GM08714 (cell line): ENCODE results near the gene LRRC14B.
A peak's percentile ranks its signal among the peaks of the same experiment; 100 is the strongest.
"Not testable (repeated sequence)": the region's sequence is repeated elsewhere in the genome, so short reads cannot be mapped to it uniquely, and the experiment has no call there.

Experiments
- H3K4me3 ChIP-seq: fragments of 200-500 bp; sonication (Bioruptor generic); 2 replicates; pipeline ENCODE4 v1.5.1; 2014; ENCODE audit warnings: mild to moderate bottlenecking, low read length, inconsistent platforms
- ZNF274 ChIP-seq: IDR thresholded peaks from 2 replicates; pipeline ENCODE4 v1.6.1; 2012; ENCODE audit warnings: mild to moderate bottlenecking, low read depth, low read length

LRRC14B gene

DNA sequence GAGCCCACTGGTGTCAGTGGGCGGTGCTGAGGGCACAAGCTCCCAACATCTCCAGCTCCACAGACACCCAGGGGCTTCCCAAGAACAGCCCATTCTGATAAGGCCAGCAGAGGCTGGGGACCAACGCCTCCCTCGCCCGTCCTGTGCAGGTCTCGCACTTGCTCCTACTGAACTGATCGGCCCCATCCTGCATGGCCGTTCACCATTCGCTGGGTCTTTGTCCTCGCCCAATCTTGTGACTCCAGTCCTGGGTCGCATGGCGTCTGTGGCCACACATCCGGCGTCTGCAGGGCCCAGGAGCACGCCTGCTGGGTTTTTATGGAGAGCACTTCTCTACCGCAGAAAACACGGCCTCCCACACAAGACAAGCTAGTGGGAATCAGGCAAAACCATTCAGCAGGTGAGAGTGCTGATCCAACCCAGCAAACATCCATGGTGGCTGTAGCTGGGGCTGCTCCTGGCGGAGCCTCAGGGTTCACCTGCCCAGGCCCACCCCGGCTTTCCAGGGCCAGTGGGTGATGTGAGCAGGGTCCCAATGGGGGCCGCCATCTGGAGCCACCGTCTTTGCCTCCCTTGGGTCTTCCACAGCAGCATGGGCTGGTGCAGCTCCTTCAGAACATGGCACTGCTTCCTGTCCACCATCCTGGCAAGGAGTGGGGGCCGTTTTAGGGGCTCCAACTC is 7.4 kb downstream of the LRRC14B start:
- TF ChIP-seq ZNF274 = no peak
- H3K4me3 ChIP-seq = no peak overlapping the region

DNA sequence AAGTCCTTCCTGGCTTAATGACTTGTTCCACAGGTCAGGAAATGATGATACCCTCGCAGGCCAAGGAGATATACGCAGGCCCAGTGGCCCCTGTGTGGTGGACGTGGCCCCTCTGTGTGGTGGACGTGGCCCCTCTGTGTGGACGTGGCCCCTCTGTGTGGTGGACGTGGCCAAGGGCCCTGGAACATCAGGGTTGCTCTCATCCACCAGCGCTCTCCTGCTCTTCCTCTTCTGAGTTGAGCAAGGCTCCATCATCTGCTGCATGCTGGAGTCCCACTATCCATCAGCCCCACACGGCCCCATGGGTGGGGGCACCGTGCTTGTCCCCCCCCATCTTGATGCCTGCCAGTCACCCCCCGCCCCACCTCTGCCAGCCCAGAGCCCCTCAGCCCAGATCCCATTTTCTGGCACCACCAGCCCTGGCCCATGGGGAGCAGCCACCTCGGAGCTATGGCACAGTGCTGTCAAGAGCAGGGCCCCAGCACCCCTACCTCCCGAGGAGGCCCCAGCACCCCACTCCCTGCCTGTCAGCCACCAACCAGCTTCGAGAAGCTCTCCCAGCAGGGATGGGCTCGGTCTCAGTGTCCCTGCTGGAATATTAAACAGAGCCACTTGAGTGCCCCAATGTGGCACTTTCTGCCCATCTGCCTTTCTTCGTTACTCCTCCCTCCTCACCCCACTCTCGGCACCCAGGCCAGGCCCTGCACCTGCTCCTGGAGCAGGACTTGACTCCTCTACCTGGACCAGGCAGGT is 8.1 kb downstream of the LRRC14B start:
- no peak overlapping the region for H3K4me3 ChIP-seq
- no peak for TF ChIP-seq ZNF274

DNA sequence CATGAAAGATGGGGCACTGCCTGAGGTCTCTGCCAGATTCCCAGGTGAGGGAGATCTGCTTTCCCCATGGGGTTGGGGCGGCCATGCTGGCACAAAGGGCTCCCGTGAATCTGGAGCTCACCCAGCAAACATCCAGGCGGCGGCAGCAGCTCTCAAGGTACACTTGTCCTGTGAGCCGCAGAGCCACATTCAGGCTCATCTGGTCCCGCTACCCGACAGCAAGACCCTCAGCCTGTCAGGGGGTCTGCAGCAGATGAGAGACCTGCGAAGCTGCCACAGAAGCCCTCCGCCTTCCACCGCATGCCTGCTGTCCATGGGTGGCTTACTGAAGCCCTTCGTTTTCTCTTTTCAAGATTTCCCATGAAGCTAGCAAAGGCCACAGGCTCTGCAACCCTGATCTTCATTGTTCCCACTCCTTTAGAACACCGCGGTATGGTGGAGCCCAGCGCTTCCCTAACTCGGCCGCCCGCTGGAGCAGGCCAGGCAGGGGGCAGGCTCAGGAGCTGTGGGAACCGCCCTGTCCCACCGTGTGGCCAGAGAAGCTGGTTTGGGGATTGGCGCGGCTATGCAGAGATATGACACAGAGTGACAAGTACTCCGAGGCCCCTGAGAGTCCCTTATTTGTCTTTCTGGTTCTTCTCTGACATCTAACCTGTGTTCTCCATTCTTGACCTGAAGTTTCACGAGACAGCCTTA is 8.8 kb downstream of the LRRC14B start:
- H3K4me3 ChIP-seq = no peak overlapping the region
- TF ChIP-seq ZNF274 = no peak

DNA sequence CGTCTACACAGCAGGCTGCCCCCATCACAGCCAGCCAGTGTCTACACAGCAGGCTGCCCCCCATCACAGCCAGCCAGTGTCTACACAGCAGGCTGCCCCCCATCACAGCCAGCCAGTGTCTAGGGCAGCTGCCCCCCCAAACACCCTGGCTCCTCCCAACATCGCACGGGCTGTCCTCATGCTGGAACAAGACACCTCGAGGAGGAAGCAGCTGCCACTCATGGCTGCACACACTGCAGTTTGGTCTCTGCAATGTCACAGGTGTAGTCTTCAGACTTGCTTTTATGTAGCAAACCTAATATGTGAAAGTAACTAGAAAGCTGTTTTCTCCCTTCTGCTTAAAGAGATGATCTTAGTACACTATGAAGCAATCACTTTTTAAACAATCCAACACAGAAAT is 9.7 kb downstream of the LRRC14B start:
- no peak for TF ChIP-seq ZNF274

DNA sequence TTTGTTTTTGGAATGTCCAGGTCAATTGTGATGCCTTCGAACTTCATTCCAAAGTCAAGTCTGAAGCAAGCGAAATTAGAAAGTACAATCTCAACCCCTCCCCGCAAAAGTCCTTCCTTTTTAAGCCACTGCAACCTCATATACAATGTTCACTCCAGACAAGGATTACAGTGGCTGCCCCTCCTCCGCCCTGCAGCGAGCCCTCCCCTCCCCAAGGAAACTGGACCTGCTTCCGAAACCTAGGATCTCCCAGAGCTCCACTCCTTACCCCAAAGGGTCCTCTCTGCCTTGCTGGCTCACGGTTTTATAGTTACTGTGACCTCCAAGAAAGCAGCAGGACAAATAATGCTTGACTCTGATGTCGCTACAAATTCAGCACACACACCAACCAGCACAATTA is 10.4 kb downstream of the LRRC14B start:
- no peak overlapping the region for H3K4me3 ChIP-seq
- no peak for TF ChIP-seq ZNF274

More for the DNA sequence above, 9.7 kb downstream of the LRRC14B start:
- no peak overlapping the region for H3K4me3 ChIP-seq

DNA sequence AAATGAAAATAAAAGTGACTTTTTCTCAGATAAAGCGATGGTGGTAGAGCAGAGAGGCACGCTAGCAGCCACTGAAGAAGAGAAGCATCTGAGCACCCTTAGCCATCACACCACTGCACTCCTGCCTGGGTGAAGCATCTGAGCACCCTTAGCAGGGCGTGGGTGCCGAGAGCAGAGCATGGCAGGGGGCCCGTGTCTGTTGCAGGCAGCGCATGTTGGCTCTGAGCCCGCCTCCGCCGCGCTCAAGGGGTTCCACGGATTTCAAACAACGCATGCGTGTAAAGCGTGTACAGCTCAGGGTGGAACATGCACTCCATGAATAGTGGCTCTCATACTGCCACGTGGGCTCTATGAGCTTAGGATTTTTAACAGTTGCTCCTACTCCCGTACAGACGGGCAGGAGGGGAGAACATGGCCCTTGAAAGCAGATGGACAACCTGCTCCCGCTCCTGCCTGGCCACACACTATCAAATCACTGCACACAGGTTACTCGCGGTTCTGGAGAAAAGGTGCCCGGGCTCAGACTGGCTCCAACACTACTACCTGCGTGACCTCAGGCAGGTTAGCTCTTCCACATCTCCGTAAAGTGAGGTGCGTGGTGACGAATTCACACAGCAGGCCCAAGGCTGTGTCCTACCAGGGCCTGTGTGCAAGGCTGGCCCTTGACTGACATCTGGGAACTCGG is 12.1 kb downstream of the LRRC14B start:
- no peak for TF ChIP-seq ZNF274
- no peak overlapping the region for H3K4me3 ChIP-seq

DNA sequence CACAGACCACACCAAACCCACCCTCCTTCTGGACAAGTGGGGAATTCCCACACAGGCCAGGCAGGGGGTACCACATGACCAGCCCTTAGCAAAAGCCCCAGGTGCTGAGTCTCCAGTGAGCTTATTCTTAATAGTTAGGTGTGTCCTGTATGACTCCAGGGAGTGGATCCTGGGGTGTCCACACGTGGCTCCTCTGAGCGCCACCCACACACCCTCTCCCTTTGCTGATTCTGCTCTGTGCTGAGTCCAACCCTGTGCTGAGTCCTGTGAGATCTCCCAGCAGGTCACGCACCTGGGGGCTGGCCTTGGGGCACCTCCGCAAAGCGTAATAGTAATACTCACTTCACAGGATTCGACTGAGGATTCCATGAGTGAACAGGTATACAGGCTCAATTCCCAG is 12.7 kb downstream of the LRRC14B start:
- H3K4me3 ChIP-seq = no peak overlapping the region
- TF ChIP-seq ZNF274 = no peak

DNA sequence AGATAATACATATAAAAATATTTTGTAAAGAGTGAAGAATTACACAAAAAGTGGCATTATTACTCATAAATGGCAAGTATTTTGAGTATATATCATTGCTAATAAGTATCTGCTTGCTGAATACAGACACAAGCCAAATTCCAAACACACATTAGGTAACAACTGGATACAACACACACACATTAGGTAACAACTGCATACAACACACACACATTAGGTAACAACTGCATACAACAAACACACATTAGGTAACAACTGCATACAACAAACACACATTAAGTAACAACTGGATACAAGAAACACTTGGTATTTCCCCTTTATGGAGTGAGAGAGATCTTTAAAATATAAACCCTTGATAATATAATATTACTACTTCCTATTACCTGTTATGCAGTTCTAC is 13.2 kb downstream of the LRRC14B start:
- TF ChIP-seq ZNF274 = no peak

DNA sequence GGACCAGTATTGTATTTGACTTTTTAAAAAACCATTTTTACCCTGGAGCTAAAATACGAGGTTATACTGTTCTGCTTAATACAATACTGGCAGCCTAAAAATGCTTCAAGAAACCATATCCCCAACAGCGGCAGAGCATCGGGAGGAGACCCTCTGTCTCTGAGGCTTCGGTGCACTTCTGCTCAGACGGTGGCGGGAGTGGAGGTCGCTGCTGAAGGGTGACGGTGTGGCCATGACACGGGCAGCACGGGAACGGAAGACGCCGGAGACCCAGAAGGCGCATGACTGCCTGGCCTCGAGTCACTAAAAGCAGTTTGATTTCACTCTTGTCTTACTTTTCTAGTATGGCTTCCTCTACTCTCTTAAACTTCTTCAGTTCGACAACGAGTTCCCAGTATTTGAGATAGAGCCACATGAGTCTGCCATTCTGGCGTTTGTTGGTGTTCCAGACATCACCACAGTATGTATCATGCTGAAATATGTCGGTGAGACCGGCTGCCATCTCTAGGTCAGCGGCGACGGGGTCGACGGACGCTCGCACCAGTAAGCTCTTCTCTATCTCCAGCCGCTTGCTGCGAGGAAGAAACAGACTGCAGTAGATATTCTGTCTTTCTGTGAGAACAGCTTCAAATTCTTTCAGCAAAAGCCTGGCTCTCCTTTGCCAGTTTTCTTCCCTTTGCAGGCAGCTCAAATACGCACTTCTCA is 13.8 kb downstream of the LRRC14B start:
- H3K4me3 ChIP-seq = no peak overlapping the region
- no peak for TF ChIP-seq ZNF274

More for the DNA sequence above, 13.2 kb downstream of the LRRC14B start:
- H3K4me3 ChIP-seq = no peak overlapping the region

DNA sequence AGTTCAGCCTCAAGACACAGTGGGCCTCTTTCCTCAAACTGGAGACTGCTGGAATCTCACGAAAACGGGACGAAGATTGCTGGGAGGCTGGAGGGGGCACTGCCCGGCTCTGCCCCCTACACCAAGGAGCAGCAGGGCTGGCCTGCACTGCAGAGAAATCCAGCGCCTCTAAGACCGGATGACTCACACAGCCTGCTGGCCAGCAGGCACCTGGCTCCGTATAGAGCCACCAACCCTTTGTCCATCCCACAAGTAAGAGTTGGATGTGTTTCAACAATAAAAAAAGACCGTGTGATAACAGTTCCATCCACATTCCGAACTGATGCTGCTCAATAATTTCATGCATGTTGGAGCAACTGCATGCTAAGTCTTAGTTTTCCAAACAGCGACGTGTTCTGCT is 15.1 kb downstream of the LRRC14B start:
- TF ChIP-seq ZNF274 = no peak
- no peak overlapping the region for H3K4me3 ChIP-seq

DNA sequence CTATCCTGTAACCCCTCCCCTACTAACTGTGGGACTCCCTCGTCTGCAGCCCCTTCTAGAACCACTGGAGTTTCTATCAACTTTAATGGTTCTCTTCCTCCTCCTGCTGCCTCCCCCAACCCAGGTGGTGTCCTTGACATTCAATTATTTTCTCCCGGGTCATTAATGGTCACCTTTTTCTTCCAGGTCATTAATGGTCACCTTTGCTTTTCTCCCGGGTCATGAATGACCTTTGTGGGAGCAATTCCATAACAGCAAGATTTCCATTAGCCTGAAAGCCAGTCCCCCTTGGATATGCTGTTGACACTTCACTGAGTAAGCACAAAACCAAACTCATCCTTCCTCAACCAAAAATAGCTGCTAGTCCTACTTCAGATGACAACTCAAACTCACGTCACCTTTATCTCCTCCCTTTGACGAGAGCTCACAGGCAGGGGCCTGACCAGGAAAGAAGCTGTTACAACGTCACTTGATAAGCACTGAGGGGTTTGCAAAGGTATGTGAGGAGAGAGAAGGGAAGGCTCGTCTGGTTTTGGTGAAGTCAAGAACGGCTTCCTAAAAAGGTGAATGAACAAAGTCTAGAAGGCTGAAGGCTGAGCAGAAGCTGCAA is 15.7 kb downstream of the LRRC14B start:
- TF ChIP-seq ZNF274 = no peak
- no peak overlapping the region for H3K4me3 ChIP-seq

DNA sequence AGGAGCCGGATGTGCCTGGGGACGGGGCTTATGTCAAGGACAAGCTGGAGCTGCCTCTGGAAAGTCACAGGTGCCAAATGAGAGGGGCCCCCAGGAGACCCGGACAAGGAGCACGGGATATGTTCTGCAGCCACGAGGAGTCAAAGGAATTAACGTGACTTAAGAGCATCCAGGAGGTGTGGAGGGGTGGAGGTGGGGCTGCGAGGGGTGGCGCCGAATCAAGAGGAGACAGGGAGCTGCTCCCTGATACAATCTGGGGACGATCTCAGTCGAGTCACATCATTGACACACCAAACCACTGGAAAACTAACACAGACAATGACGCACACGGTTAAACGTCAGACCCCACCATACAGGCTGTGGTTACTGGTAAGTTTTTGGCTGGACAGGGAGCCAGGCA is 16.3 kb downstream of the LRRC14B start:
- no peak overlapping the region for H3K4me3 ChIP-seq
- no peak for TF ChIP-seq ZNF274

DNA sequence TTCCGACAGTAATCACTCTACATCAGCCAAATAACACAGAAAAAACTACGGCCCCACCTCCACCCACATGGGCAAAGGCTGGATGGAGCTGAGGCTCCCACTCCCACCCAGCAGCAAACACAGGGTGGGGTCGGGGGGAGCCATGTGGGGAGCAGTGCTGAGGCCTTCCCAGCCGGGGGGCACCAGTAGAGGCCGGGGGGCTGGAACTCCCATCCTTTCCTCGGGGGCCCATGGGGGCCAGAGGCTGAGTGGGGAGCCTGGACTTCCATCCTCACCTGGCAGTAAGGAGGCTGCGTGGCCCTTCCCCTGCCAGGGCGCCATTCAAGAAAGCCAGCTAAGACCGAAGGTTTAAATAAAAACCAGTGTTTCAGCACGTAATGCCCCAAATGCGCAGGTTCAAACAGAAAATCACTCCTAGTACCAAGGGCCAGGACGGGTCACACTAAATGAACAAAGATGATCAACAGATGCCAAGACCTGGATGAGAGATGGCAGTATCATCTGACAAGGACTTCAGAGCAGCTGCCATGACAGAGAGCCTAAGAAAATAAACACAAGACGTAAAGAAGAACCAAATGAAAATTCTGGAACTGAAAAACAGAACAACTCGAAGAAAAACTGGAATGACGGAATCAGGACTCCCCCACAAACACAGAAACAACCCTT is 17.3 kb downstream of the LRRC14B start:
- H3K4me3 ChIP-seq = no peak overlapping the region
- no peak for TF ChIP-seq ZNF274

DNA sequence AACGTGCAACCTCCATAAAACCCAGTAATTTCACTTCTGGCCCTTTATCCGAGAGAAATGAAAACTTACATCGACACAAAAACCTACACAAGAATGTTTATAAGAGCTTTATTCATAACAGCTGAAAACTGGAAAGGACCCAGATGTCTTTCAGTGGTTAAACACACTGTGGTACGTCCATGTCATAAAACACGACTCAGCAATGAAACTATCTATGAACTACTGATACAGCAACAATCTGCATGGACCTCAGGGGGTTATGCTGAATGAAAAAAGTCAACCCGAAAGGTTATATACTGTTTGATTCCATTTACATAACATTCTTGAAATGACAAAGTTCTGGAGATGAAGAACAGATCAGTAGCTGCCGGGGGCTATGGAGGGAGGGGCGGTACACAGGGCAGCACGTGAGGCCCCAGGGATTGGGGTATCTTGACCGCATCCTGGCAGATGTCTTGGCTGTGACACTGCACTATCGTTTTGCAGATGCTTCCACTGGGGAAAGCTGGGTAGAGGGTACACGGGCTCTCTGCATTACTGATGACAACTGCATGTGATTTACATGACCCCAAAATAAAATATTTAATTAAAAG is 22.6 kb downstream of the LRRC14B start:
- H3K4me3 ChIP-seq = no peak overlapping the region

DNA sequence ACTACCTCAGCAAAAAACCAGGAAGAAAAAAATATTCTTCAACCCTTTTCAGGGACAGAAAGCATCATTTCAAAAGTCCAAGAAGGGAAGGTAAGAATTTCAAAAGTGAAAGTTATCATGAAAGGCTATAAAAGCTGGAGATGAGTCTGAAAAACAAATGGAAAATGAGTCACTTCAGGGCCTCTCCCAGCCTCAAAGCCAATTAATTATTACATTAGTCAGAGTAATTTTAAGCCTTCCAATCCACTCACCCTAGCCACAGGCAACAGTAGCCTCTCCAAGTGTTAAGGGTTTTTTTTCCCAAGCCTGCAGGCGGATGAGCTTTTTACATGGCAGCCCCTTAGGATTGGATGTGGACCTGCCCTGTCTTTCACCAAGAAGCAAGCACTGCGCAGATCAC is 24.0 kb downstream of the LRRC14B start:
- not testable (repeated sequence) for H3K4me3 ChIP-seq

More for the DNA sequence above, 22.6 kb downstream of the LRRC14B start:
- TF ChIP-seq ZNF274 = no peak

DNA sequence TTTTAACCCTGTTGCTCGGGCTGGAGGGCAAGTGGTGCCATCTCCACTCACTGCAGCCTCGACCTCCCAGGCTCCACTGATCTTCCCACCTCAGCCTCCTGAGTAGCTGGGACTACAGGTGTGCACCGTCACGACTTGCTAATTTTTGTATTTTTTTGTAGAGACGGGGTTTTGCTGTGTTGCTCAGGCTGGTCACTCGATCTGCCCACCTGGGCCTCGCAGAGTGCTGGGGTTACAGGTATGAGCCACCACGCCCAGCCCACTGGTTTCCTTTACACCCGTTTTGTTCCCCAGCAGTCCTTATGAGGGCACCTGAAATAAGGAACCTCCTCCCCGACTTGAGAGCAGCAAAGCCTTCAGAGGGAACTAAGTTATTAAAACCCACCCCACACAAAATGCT is 24.8 kb downstream of the LRRC14B start:
- H3K4me3 ChIP-seq = not testable (repeated sequence)

DNA sequence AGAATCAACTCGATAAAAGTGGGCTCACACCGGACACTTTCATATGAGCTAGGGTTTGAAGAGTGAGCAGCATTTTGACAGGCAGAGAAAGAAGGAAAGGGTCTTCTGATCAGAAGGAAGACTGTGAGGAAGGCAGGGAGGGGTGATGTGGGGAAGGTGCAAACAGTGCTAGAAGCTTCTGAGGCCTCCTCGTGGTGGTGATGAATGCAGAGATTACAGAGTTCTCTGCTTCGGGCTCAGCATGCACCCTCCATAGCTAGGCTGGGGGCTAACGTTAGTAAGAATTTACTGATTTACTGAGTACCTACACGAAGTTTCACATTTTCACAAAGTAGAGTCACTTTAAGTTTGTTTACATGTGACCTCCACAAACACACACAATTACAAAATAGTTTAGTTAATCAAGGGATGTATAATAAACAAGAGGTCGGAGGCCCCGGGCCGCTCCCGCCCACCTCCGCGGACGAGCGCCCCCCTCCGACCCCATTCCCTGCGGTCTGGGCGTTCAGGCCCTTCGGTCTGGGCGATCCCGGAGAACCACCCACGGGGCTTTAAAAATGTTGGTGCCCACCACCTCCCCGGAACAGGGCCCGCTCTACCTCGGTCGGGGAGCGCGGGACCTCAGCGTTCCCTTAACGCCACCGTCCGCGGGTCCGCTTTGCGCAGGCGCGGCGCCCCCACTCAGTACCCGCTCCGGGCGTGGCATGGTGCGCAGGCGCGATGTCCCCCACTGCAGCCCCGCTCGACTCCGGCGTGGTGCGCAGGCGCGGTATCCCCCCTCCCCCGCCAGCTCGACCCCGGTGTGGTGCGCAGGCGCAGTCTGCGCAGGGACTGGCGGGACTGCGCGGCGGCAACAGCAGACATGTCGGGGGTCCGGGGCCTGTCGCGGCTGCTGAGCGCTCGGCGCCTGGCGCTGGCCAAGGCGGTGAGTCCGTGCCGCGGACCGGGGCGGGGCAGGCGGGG is 26.5 kb downstream of the LRRC14B start, which contains the start of the genes CCDC127 and SDHA:
TSS of gene CCDC127 (minus strand) at position 660 of the 963 bp plus-strand sequence. CDS start 1,304 bp downstream, outside the sequence.
TSS of gene SDHA (plus strand) at position 827 of the 963 bp plus-strand sequence. CDS start at position 863, 36 bp downstream.
- H3K4me3 ChIP-seq = peak within 1 kb of the TSS; percentile 92
